SH-SY5Y (cell line): ENCODE data around the gene FNBP1.

Source experiments
- GATA2 ChIP-seq: IDR thresholded peaks from 2 replicates; pipeline ENCODE4 v1.6.1; 2011; ENCODE audit warnings: mild to moderate bottlenecking, low read depth, low read length
- GATA3 ChIP-seq: IDR thresholded peaks from 2 replicates; pipeline ENCODE4 v1.6.1; 2011; ENCODE audit warnings: low read depth, mild to moderate bottlenecking, low read length, moderate library complexity

FNBP1 gene

GRCh38 chr9:129934041-129934591 lies 108.9 kb downstream of the FNBP1 start:
- TF ChIP-seq GATA3 (no peak), GATA2 (no peak)

DNA sequence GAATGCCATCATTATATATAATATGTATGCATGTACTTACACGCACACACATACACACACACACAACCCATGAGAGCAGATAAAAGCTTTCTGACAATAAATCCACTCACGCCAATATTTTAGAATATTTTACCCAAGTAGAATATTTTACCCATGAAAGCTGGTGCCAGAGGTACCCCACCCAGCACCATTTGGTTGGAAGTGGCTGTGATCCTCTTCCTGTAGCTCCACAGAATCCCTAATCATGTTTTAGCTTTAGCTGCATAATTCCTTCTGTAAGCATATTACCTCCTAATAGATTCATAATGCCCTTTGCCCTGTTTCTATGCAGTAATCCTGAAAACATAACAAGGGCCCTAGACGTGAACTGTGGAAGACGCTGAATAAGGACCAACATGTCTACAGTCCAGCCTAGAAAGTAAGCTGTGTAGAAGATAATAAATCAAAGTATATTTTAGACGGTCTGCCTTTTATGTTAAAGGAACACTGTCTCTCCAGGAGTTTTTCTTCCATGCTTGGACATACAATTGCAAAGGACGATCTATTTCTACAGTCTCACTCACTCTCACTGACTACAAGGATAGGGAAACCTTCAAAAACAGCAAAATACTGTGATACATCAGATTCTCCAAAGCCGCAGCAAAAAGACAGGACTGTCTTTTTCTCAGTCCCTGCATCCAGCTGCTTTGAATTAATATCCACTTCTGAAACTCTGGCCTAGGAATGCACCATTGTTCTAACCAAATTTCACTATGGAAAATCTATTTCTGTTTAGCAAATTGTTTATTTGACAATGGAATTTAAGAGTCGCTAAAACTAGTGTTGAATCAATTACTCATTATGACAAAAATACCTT lies 109.6 kb downstream of the FNBP1 start:
- TF ChIP-seq GATA2: no peak
- TF ChIP-seq GATA3: no peak

DNA sequence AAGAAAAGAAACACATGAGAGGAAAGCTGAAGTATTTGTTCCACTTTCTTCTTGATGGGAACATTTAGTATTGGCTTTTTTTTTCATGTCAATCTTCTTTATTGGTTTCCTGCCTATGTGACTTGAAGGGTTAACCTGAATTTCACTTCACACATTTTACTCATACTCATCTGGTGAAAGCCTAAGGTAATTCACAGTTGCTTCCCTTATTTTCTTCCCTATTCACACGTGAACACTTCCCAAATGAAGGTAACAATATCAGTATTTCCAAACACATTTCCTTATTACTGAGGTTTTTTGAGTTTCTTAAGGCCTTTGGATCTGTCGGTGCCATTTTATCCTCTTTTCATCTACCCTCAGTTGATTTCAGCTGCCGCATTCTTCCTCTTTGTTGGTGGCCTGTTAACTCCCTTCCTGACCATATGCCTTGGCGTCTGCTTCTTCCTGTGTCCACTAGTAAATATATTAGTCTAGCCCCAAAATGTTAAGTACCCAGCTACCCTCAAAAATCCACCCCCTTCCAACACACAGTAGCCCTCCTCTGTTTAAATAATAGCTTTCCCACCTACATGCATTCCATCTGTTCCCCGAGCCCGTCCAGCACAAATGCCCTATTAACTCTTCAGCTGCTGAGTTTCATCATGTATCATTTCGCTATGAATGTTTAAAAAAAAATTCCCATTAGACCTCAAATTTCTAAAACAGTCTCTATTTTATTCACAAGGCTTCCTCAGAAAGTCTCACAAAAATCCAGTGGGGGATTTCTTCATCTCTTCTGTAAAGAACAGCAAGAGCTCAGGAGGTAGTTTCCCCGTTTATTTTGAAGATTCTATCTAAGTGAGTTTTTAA lies 110.5 kb downstream of the FNBP1 start:
- TF ChIP-seq GATA2: no peak
- no peak for TF ChIP-seq GATA3

- no peak for TF ChIP-seq GATA2
These were observed 112.2 kb downstream of the FNBP1 start for GRCh38 chr9:129930743-129931142.

DNA sequence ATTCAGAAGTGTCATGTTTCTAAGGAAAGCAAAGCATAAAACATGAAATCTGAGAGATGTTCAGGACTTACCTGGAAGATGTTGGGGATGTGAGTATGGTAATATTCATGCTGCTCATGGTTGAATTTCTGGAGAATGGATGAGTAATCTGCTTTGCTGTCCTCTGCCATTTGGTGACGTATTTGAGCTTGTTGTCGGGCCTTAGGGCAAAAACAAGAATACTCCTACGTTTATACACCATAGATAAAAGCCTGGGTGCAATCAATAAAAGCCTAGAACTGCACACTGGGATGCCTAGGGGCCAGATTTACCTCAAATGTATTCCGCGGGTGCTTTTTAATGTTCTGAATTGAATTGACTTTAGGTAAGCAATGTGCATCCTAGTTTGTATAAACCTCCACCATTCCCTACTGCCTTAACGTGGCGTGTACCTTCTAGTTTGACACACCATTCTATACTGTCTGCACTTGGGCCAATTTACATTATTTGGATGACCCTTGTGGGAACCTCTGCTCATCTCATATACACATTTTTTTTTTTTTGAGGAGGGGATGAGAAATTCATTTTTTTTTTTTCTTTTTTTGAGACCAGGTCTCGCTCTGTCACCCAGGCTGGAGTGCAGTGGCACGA lies 113.4 kb downstream of the FNBP1 start:
- TF ChIP-seq GATA2 (no peak), GATA3 (no peak)

DNA sequence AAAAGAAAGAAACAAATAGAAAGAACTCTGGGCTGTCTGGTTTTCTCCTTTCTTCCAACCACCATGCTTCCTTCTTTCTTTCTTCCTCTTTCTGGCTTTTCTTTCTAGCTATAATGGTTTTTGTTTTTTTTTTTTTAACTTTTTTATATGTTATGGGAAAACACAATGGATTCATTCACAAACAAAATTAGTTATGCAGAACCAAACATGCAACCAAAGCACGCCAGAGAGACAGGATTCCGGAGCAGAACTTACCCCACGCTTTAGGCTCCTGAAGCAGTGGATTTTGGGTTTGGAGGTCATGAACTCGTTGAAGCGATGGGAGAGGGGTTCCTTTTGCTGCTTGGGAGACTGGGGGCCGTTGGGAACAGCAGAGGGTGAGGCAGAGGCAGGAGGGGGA lies 119.4 kb downstream of the FNBP1 start:
- TF ChIP-seq GATA2: no peak

GRCh38 chr9:129921905-129922304 lies 121.1 kb downstream of the FNBP1 start:
- no peak for TF ChIP-seq GATA2
- TF ChIP-seq GATA3: no peak

DNA sequence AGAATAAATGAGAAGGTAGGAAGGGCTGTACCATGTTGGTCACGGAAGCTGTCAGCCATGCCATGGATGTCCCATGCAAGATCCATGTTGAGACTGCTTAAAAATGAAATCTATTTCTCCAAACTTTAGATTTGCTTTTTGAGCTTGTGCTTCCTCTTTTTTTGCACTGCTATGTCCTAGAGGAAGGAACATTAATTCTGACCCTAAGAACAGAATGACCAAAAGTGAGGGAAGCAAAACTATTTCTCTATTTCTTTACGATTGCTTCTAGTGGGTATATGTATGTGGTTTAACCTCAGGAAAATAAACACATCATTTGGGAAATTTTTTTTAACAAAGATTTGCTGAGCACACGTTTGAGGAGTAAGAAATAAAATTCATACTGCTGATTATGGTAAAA lies 123.1 kb downstream of the FNBP1 start:
- TF ChIP-seq GATA3 (no peak), GATA2 (no peak)

GRCh38 chr9:129919277-129919676 lies 123.7 kb downstream of the FNBP1 start:
- TF ChIP-seq GATA2: no peak
- no peak for TF ChIP-seq GATA3

GRCh38 chr9:129918296-129918950 lies 124.6 kb downstream of the FNBP1 start:
- TF ChIP-seq GATA3: no peak
- no peak for TF ChIP-seq GATA2

- no peak for TF ChIP-seq GATA2
- TF ChIP-seq GATA3: no peak
These were observed 126.3 kb downstream of the FNBP1 start for GRCh38 chr9:129916707-129917106.

DNA sequence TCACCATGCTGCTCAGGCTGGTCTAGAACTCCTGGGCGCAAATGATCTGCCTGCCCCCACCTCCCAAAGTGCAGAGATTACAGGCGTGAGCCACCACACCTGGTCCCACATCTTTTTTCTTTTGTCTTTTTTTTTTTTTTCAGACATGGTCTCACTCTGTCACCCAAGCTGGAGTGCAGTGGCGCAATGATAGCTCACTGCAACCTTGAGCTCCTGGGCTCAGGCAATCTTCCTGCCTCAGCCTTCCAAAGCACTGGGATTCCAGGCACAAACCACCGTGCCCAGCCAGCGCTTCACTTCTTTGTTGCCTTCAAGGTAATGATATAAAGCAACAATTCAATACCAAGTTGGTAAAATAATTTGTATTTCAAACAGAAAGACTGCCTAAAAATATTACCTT lies 128.9 kb downstream of the FNBP1 start:
- TF ChIP-seq GATA2 (no peak), GATA3 (no peak)

- TF ChIP-seq GATA2 (no peak), GATA3 (no peak)
These were observed 132.1 kb downstream of the FNBP1 start for GRCh38 chr9:129910628-129911567.

GRCh38 chr9:129909851-129910250 lies 133.1 kb downstream of the FNBP1 start:
- TF ChIP-seq GATA3 (no peak), GATA2 (no peak)
